H9 (cell line): ENCODE data around the gene TMEM108. TPM values are rescaled to one million over a fixed set of nuclear protein-coding genes. Genes with fewer than 3 reads are reported as not detected.

ENCODE experiments used
- DNase-seq: peaks from one replicate; pipeline ENCODE4 v3.0.0-alpha.2; 2017
- H2AFZ ChIP-seq: one replicate; pipeline ENCODE4 v1.6.1; 2013; ENCODE audit warnings: mild to moderate bottlenecking, low read length, control low read depth, moderate library complexity
- H2AK5ac ChIP-seq: 2 replicates; pipeline ENCODE4 v1.6.1; 2013; ENCODE audit warnings: low read length, control low read depth, mixed read lengths; ENCODE audit not compliant: insufficient read length
- H2BK120ac ChIP-seq: one replicate; pipeline ENCODE4 v1.6.1; 2013; ENCODE audit warnings: low read depth, mild to moderate bottlenecking, low read length, control low read depth, inconsistent platforms; ENCODE audit not compliant: poor library complexity, severe bottlenecking
- H2BK12ac ChIP-seq: 2 replicates; pipeline ENCODE4 v1.6.1; 2013; ENCODE audit warnings: low read length, control low read depth, mixed read lengths, low read depth; ENCODE audit not compliant: insufficient read length
- H2BK15ac ChIP-seq: 2 replicates; pipeline ENCODE4 v1.6.1; 2013; ENCODE audit warnings: low read depth, low read length, control low read depth
- H2BK20ac ChIP-seq: one replicate; pipeline ENCODE4 v1.6.1; 2013; ENCODE audit warnings: low read depth, mild to moderate bottlenecking, low read length, control low read depth, inconsistent platforms; ENCODE audit not compliant: poor library complexity, severe bottlenecking
- H2BK5ac ChIP-seq: 2 replicates; pipeline ENCODE4 v1.6.1; 2013; ENCODE audit warnings: low read length, control low read depth, mixed read lengths; ENCODE audit not compliant: insufficient read length
- H3K14ac ChIP-seq: 2 replicates; pipeline ENCODE4 v1.6.1; 2013; ENCODE audit warnings: low read length, control low read depth; ENCODE audit not compliant: insufficient read depth
- H3K18ac ChIP-seq: 2 replicates; pipeline ENCODE4 v1.6.1; 2013; ENCODE audit warnings: low read depth, mild to moderate bottlenecking, mixed read lengths, low read length, control low read depth; ENCODE audit not compliant: insufficient read length
- H3K23ac ChIP-seq: 2 replicates; pipeline ENCODE4 v1.6.1; 2013; ENCODE audit warnings: low read length, control low read depth, mixed read lengths, low read depth; ENCODE audit not compliant: insufficient read length
- H3K23me2 ChIP-seq: 2 replicates; pipeline ENCODE4 v1.6.1; 2013; ENCODE audit warnings: low read depth, mild to moderate bottlenecking, mixed read lengths, low read length, control low read depth; ENCODE audit not compliant: insufficient read length, poor library complexity, severe bottlenecking
- H3K27ac ChIP-seq: 2 replicates; pipeline ENCODE4 v1.5.1; 2013; ENCODE audit warnings: low read length, control low read depth, mixed read lengths, low read depth; ENCODE audit not compliant: insufficient read length
- H3K27me3 ChIP-seq: 2 replicates; pipeline ENCODE4 v1.6.1; 2013; ENCODE audit warnings: low read length, control low read depth, inconsistent platforms; ENCODE audit not compliant: insufficient read depth
- H3K4ac ChIP-seq: 2 replicates; pipeline ENCODE4 v1.6.1; 2013; ENCODE audit warnings: low read depth, mild to moderate bottlenecking, control low read depth, inconsistent platforms, low read length, moderate library complexity
- H3K4me1 ChIP-seq: 2 replicates; pipeline ENCODE4 v1.6.1; 2013; ENCODE audit warnings: low read length, control low read depth, inconsistent platforms; ENCODE audit not compliant: insufficient read depth
- H3K4me2 ChIP-seq: 2 replicates; pipeline ENCODE4 v1.6.1; 2013; ENCODE audit warnings: low read length, control low read depth, mixed read lengths; ENCODE audit not compliant: insufficient read length, insufficient read depth
- H3K56ac ChIP-seq: 2 replicates; pipeline ENCODE4 v1.6.1; 2013; ENCODE audit warnings: low read depth, mild to moderate bottlenecking, mixed read lengths, low read length, control low read depth; ENCODE audit not compliant: insufficient read length
- H3K79me1 ChIP-seq: 2 replicates; pipeline ENCODE4 v1.6.1; 2013; ENCODE audit warnings: low read depth, mild to moderate bottlenecking, moderate library complexity, low read length, control low read depth, inconsistent platforms; ENCODE audit not compliant: insufficient read depth, poor library complexity, severe bottlenecking
- H3K79me2 ChIP-seq: 2 replicates; pipeline ENCODE4 v1.6.1; 2013; ENCODE audit warnings: low read length, control low read depth, inconsistent platforms; ENCODE audit not compliant: insufficient read depth
- H3K9ac ChIP-seq: 2 replicates; pipeline ENCODE4 v1.6.1; 2013; ENCODE audit warnings: low read length, control low read depth, mixed read lengths; ENCODE audit not compliant: insufficient read length; ENCODE audit errors: extremely low read depth
- H3K9me3 ChIP-seq: one replicate; pipeline ENCODE4 v1.6.1; 2013; ENCODE audit warnings: low read depth, low read length, inconsistent platforms; ENCODE audit not compliant: control insufficient read depth
- H3T11ph ChIP-seq: one replicate; pipeline ENCODE4 v1.6.1; 2013; ENCODE audit warnings: mild to moderate bottlenecking, low read length, control low read depth, inconsistent platforms
- H4K20me1 ChIP-seq: one replicate; pipeline ENCODE4 v1.6.1; 2013; ENCODE audit not compliant: control insufficient read depth, insufficient read length, insufficient read depth
- H4K5ac ChIP-seq: 2 replicates; pipeline ENCODE4 v1.6.1; 2013; ENCODE audit warnings: low read depth, mild to moderate bottlenecking, mixed read lengths, low read length, control low read depth; ENCODE audit not compliant: insufficient read length
- H4K8ac ChIP-seq: replicated peaks from 2 replicates; pipeline ENCODE4 v1.6.1; 2013; ENCODE audit warnings: low read length, control low read depth, mixed read lengths, low read depth; ENCODE audit not compliant: insufficient read length
- H4K91ac ChIP-seq: 2 replicates; pipeline ENCODE4 v1.6.1; 2013; ENCODE audit warnings: low read depth, mild to moderate bottlenecking, moderate library complexity, mixed read lengths, low read length, control low read depth; ENCODE audit not compliant: insufficient read length
- H3K27ac Mint-ChIP-seq, 3 experiments: 2 replicates in 2 of 3; 3 replicates in 1 of 3; pipeline ENCODE4 v1.8.0; 2020 to 2021; ENCODE audit warnings: mixed read lengths in 3 of 3, mild to moderate bottlenecking in 1 of 3, moderate library complexity in 1 of 3
- H3K27me3 Mint-ChIP-seq: 2 replicates; pipeline ENCODE4 v1.8.0; 2021; ENCODE audit warnings: low read depth, mild to moderate bottlenecking, moderate library complexity, mixed read lengths
- H3K36me3 Mint-ChIP-seq, 3 experiments: 2 replicates in 2 of 3; 3 replicates in 1 of 3; pipeline ENCODE4 v1.8.0; 2020 to 2021; ENCODE audit warnings: low read depth in 3 of 3, mixed read lengths in 3 of 3; ENCODE audit not compliant: insufficient read depth in 1 of 3
- H3K4me1 Mint-ChIP-seq, 2 experiments: 2 replicates each; pipeline ENCODE4 v1.8.0; 2020; ENCODE audit warnings: mixed read lengths in 2 of 2
- H3K4me3 Mint-ChIP-seq, 2 experiments: 2 replicates in 1 of 2; 3 replicates in 1 of 2; pipeline ENCODE4 v1.8.0; 2020 to 2021; ENCODE audit warnings: mild to moderate bottlenecking in 2 of 2, mixed read lengths in 2 of 2, moderate library complexity in 1 of 2
- H3K9me3 Mint-ChIP-seq, 2 experiments: 2 replicates in 1 of 2; 3 replicates in 1 of 2; pipeline ENCODE4 v1.8.0; 2020; ENCODE audit warnings: mild to moderate bottlenecking in 2 of 2, mixed read lengths in 2 of 2, moderate library complexity in 1 of 2
- WGBS: extraction: QIAGEN DNeasy Blood & Tissue Kit; methylation state at CpG from one replicate; pipeline ENCODE4 v1.1.7; 2013; ENCODE audit warnings: missing lambda C conversion rate, low lambda C conversion rate, mixed read lengths; ENCODE audit not compliant: insufficient read length; ENCODE audit errors: extremely low coverage; 5-methylcytosine and 5-hydroxymethylcytosine counted together
- total RNA-seq: library from RNA; stranded (reverse); gene quantifications from 2 replicates; pipeline ENCODE4 v1.2.1, GENCODE V29; 2021
- TF ChIP-seq, protein P1 (sequence below): fragments of 200-600 bp; sonication (generic); conservative IDR thresholded peaks from 3 replicates; pipeline ENCODE4 v1.8.0; 2021; ENCODE audit warnings: antibody characterized with exemption, mild to moderate bottlenecking

TMEM108 gene
- total RNA-seq, 1 experiment from 2014 or later, result 5.0 TPM

DNA sequence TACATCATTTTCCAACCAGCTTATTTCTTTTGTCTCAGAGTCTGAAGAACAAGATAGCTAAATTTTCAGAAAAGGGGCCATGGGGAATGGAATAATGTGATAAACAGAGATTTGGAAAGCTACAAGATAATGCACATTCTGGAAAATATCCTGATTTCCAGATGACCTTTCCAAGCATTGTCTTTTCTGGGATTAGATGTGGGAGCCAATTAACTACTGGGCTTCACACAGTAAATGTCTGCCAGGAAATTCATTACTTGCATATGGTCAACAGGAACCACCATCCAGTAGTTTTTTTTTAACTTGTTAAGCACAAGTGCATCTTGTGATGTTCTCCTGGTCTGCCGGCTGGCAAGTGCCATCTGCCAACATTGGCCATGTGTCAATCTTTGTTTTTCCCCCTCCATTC is 230.5 kb downstream of the TMEM108 start:
- Mint-ChIP-seq H3K4me3 (no peak overlapping the region), H3K9me3 (no peaks in the 10 kb centered on the region), H3K36me3 (no peaks in the 10 kb centered on the region), H3K27ac (no peak overlapping the region), H3K4me1 (peaks cover 7 to 8% of the 10 kb centered on the region in 2 experiments), H3K27me3 (no peaks in the 10 kb centered on the region)
- H2AK5ac ChIP-seq, result no peak overlapping the region
- no peak overlapping the region for H3T11ph ChIP-seq
- no peak overlapping the region for H2AFZ ChIP-seq
- no peak overlapping the region for H4K8ac ChIP-seq
- H3K79me2 ChIP-seq, result no peaks in the 10 kb centered on the region
- DNase-seq, result no peak
- H3K79me1 ChIP-seq, result no peaks in the 10 kb centered on the region
- TF ChIP-seq, protein P1, sequence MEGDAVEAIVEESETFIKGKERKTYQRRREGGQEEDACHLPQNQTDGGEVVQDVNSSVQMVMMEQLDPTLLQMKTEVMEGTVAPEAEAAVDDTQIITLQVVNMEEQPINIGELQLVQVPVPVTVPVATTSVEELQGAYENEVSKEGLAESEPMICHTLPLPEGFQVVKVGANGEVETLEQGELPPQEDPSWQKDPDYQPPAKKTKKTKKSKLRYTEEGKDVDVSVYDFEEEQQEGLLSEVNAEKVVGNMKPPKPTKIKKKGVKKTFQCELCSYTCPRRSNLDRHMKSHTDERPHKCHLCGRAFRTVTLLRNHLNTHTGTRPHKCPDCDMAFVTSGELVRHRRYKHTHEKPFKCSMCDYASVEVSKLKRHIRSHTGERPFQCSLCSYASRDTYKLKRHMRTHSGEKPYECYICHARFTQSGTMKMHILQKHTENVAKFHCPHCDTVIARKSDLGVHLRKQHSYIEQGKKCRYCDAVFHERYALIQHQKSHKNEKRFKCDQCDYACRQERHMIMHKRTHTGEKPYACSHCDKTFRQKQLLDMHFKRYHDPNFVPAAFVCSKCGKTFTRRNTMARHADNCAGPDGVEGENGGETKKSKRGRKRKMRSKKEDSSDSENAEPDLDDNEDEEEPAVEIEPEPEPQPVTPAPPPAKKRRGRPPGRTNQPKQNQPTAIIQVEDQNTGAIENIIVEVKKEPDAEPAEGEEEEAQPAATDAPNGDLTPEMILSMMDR, result no peak
- no peak overlapping the region for H3K56ac ChIP-seq
- no peak overlapping the region for H4K91ac ChIP-seq
- no peak overlapping the region for H3K27ac ChIP-seq
- H2BK15ac ChIP-seq, result no peak overlapping the region
- H3K27me3 ChIP-seq, result no peaks in the 10 kb centered on the region
- no peak overlapping the region for H3K4ac ChIP-seq
- H3K9me3 ChIP-seq, result no peaks in the 10 kb centered on the region
- no peaks in the 10 kb centered on the region for H3K23me2 ChIP-seq
- H3K9ac ChIP-seq, result no peak overlapping the region
- H2BK20ac ChIP-seq, result no peak overlapping the region
- H4K20me1 ChIP-seq, result no peaks in the 10 kb centered on the region
- H2BK120ac ChIP-seq, result no peak overlapping the region
- no peak overlapping the region for H3K18ac ChIP-seq
- no peak overlapping the region for H4K5ac ChIP-seq
- H3K4me1 ChIP-seq, result peaks cover 3% of the 10 kb centered on the region; the same call in 1 of the 2 replicates
- no peak overlapping the region for H3K23ac ChIP-seq
- no CpG with 5 or more reads among the region's 1 CpG for WGBS
- H3K14ac ChIP-seq, result no peak overlapping the region
- no peak overlapping the region for H2BK5ac ChIP-seq
- H3K4me2 ChIP-seq, result no peak overlapping the region
- H2BK12ac ChIP-seq, result no peak overlapping the region
